NK-92 (cell line): Measurements from ENCODE around the gene TRIM67.
A peak's percentile ranks its signal among the peaks of the same experiment; 100 is the strongest.
"Not testable (repeated sequence)": the region's sequence is repeated elsewhere in the genome, so short reads cannot be mapped to it uniquely, and the experiment has no call there.

Experiments
- DNase-seq: peaks from one replicate; lab custom pipeline; 2025; ENCODE audit not compliant: unreplicated experiment; lab: John Stamatoyannopoulos, UW

Gene TRIM67

GRCh38 chr1:231201979-231202633 lies 40.2 kb downstream of the TRIM67 start:
- DNase-seq: no peak

GRCh38 chr1:231203259-231204057 lies 41.6 kb downstream of the TRIM67 start:
- DNase-seq: no peak

GRCh38 chr1:231206856-231207255 lies 45.0 kb downstream of the TRIM67 start:
- no peak for DNase-seq

GRCh38 chr1:231207437-231207836 lies 45.6 kb downstream of the TRIM67 start:
- no peak for DNase-seq

GRCh38 chr1:231208980-231209379 lies 47.1 kb downstream of the TRIM67 start:
- DNase-seq: no peak

GRCh38 chr1:231209531-231209930 lies 47.7 kb downstream of the TRIM67 start:
- no peak for DNase-seq

- DNase-seq: no peak
Measured at GRCh38 chr1:231210126-231210525, 48.3 kb downstream of the TRIM67 start.

GRCh38 chr1:231211005-231211857 lies 49.4 kb downstream of the TRIM67 start:
- DNase-seq: peak; percentile 12

- DNase-seq: not testable (repeated sequence)
Measured at GRCh38 chr1:231212301-231212700, 50.4 kb downstream of the TRIM67 start.

GRCh38 chr1:231213831-231214573 lies 52.1 kb downstream of the TRIM67 start:
- DNase-seq: no peak

GRCh38 chr1:231214918-231215680 lies 53.2 kb downstream of the TRIM67 start:
- DNase-seq: no peak

- DNase-seq: no peak
Measured at GRCh38 chr1:231215681-231216385, 54.0 kb downstream of the TRIM67 start.

- no peak for DNase-seq
Measured at GRCh38 chr1:231216498-231216897, 54.6 kb downstream of the TRIM67 start.

GRCh38 chr1:231217056-231217455 lies 55.2 kb downstream of the TRIM67 start:
- DNase-seq: no peak

GRCh38 chr1:231218078-231218477 lies 56.2 kb downstream of the TRIM67 start:
- DNase-seq: no peak

GRCh38 chr1:231219422-231220401 lies 57.9 kb downstream of the TRIM67 start:
- no peak for DNase-seq

- no peak for DNase-seq
Measured at GRCh38 chr1:231220801-231221200, 58.9 kb downstream of the TRIM67 start.

GRCh38 chr1:231226156-231226555 lies 64.3 kb downstream of the TRIM67 start:
- no peak for DNase-seq
